ENCODE results near the gene MRPL28. TPM values are rescaled to one million over a fixed set of nuclear protein-coding genes. Genes with fewer than 3 reads are reported as not detected.

MRPL28 gene
- total RNA-seq, 4 donors from 2014 or later, result 45.1 to 79.5 (median 65.3) TPM

DNA sequence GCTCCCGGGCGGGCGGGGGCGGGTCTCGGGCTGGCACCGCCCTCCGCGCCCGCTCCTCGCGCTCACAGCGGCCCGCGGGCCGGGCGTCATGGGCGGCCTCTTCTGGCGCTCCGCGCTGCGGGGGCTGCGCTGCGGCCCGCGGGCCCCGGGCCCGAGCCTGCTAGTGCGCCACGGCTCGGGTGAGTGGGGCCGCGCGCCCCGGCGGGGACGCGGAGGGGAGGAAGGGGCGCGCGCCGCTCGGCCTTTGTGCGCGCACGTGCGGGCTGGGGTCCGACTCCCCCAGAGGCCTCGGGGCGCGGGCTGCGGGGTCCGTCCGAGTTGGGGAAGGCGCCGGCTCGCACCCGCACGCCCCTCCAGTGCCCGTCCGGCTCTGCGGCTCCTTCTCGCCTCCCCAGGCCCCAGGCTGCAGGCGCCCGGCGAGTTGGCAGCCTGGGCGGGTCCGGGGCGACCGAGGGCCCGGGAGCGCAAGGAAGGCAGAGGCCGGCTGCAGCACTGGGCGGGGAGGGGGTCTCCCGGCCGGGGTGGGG, 26.9 kb upstream of the MRPL28 start, which contains the start of gene NME4:
NME4 (plus strand) TSS at position 65 of the 527 bp plus-strand sequence; CDS start at position 89, 24 bp downstream.
- peaks cover 0 to 43% (median 12%) of the 10 kb centered on the region in 4 donors for H3K4me1 ChIP-seq

DNA sequence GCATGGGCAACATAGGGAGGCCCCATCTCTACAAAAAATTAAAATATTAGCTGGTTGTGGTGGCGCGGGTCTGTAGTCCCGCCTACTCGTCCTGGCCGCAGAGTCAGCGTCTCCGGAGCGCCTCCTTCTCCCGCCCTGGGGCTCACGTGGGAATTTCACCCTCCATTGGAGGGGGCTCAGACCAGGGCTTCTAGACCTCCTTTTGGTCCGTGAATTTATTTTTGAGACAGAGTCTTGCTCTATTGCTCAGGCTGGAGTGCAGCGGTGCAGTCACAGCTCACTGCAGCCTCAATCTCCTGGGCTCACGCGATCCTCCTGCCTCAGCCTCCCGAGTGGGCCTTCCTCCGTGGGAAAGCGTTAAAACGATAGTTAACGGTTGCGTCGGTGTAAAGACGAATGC, 26.3 kb upstream of the MRPL28 start:
- Histone ChIP-seq H3K4me3 (peak overlapping the region; percentile 40 to 83 (median 44)), H3K27ac (peak overlapping the region in 3 of 4 donors; percentile 81 to 92 (median 83)), H3K4me1 (peaks cover 0 to 42% (median 12%) of the 10 kb centered on the region in 4 donors), H3K27me3 (no peaks in the 10 kb centered on the region), H3K9me3 (no peaks in the 10 kb centered on the region), H3K36me3 (no peaks in the 10 kb centered on the region)
- TF ChIP-seq EP300 (IDR thresholded peaks at IDR 0.05), result peak in 1 of 2 donors; percentile 21
- peak in 1 of 5 experiments; percentile 10 for TF ChIP-seq CTCF (IDR thresholded peaks at IDR 0.05)
- TF ChIP-seq POLR2A (IDR thresholded peaks at IDR 0.05), result no peak
- WGBS, 2 donors, result 2% methylated on average over 21 to 22 of the region's 22 CpGs
- no peak for DNase-seq (ENCODE audit: low spot score in 2 of 2)

More for the DNA sequence above, 26.9 kb upstream of the MRPL28 start, which contains the start of gene NME4:
- peak within 1 kb of the TSS; percentile 41 to 92 (median 82) for H3K27ac ChIP-seq
- H3K27me3 ChIP-seq, result no peaks in the 10 kb centered on the region
- WGBS, 2 donors, result 0% methylated on average over 2 of the region's 75 CpGs; no CpG with 5 or more reads in 1 of the 2 donors
- H3K36me3 ChIP-seq, result no peaks in the 10 kb centered on the region
- no peaks in the 10 kb centered on the region for H3K9me3 ChIP-seq
- H3K4me3 ChIP-seq, result peak within 1 kb of the TSS; percentile 41 to 83 (median 52)
- DNase-seq (ENCODE audit: low spot score in 2 of 2), result no peak
- TF ChIP-seq EP300 (IDR thresholded peaks at IDR 0.05), result no peak
- TF ChIP-seq POLR2A (IDR thresholded peaks at IDR 0.05), result no peak
- no peak for TF ChIP-seq CTCF (IDR thresholded peaks at IDR 0.05)

- H3K9me3 ChIP-seq, result no peaks in the 10 kb centered on the region
- WGBS, 2 donors, result 14 to 20% methylated on average over 3 of the region's 3 CpGs
- TF ChIP-seq POLR2A (IDR thresholded peaks at IDR 0.05) (no peak), CTCF (IDR thresholded peaks at IDR 0.05) (no peak), EP300 (IDR thresholded peaks at IDR 0.05) (no peak)
- no peaks in the 10 kb centered on the region for H3K36me3 ChIP-seq
- peaks cover 0 to 42% (median 12%) of the 10 kb centered on the region in 4 donors for H3K4me1 ChIP-seq
- peak overlapping the region in 2 of 4 donors; percentile 83 to 92 for H3K27ac ChIP-seq
- peak overlapping the region in 2 of 4 donors; percentile 41 to 83 for H3K4me3 ChIP-seq
- DNase-seq (ENCODE audit: low spot score in 2 of 2), result no peak
- H3K27me3 ChIP-seq, result no peaks in the 10 kb centered on the region
Measured at GRCh38 chr16:396199-396598, 25.9 kb upstream of the MRPL28 start.

DNA sequence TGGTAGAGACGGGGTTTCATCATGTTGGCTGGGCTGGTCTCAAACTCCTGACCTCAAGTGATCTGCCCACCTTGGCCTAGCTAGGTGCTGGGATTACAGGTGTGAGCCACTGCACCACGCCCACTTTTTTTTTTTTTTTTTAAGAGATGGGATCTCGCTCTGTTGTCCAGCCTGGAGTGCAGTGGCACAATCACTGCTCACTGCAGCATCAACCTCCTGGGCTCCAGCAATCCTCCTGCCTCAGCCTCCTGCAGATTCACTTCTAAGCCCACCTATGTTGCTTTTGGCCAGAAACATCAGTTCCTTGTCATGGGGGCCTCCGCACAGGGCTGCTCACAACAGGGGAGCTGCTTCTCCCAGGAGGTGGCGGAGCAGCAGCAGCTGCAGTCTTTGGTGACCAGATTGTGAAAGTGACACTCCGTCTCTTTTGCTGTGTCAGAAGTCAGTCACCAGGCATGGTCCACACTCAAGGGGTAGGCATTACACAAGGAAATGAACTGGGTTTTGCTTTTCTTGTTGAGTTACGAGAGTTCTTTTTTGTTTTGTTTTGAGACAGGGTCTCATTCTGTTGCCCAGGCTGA, 22.2 kb upstream of the MRPL28 start:
- no peak overlapping the region for H3K4me3 ChIP-seq
- WGBS, 2 donors, result 92 to 96% methylated on average over 7 of the region's 7 CpGs
- H3K27me3 ChIP-seq, result no peaks in the 10 kb centered on the region
- DNase-seq (ENCODE audit: low spot score in 2 of 2), result no peak
- H3K36me3 ChIP-seq, result no peaks in the 10 kb centered on the region
- peaks cover 0 to 10% (median 8%) of the 10 kb centered on the region in 4 donors for H3K4me1 ChIP-seq
- no peak overlapping the region for H3K27ac ChIP-seq
- TF ChIP-seq CTCF (IDR thresholded peaks at IDR 0.05), result no peak
- no peak for TF ChIP-seq POLR2A (IDR thresholded peaks at IDR 0.05)
- TF ChIP-seq EP300 (IDR thresholded peaks at IDR 0.05), result no peak
- H3K9me3 ChIP-seq, result no peaks in the 10 kb centered on the region

DNA sequence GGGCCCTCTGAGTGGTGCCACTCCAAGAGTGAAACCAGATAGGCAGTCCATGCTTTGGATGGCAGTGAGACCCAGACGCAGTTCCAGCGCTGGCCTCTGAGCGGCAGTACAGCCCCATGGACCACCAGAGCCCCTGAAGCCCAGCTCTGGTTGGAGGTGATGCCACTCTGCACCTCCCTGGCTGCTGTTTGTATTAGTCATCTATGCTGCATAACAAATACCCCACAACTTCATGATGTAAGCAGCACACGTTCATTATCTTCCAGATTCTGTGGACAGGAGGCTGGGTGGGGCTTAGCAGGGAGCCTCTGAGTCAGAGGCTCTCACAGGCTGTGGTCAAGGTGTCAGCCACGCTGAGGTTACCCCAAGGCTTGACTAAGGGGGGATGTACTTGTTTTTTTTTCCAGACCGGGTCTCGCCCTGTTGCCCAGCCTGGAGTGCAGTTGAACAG, 21.6 kb upstream of the MRPL28 start:
- TF ChIP-seq POLR2A (IDR thresholded peaks at IDR 0.05) (no peak), CTCF (IDR thresholded peaks at IDR 0.05) (peak; percentile 33 to 65 (median 53)), EP300 (IDR thresholded peaks at IDR 0.05) (no peak)
- no peak overlapping the region for H3K27ac ChIP-seq
- H3K4me1 ChIP-seq, result peaks cover 0 to 10% (median 8%) of the 10 kb centered on the region in 4 donors
- H3K36me3 ChIP-seq, result no peaks in the 10 kb centered on the region
- no peak for DNase-seq (ENCODE audit: low spot score in 2 of 2)
- no peaks in the 10 kb centered on the region for H3K27me3 ChIP-seq
- H3K4me3 ChIP-seq, result no peak overlapping the region
- H3K9me3 ChIP-seq, result no peaks in the 10 kb centered on the region
- 65 to 92% methylated on average over 4 to 7 of the region's 7 CpGs for WGBS, 2 donors

Data from tibial nerve (tissue), 4 donors.